ENCODE results near the gene ATP8A1. TPM values are rescaled to one million over a fixed set of nuclear protein-coding genes. Genes with fewer than 3 reads are reported as not detected.

ATP8A1 gene
- polyA plus RNA-seq, 1 donor from 2014 or later = 45.8 TPM

- Histone ChIP-seq H3K27ac (ENCODE audit: low read length) (no peak overlapping the region), H3K9me3 (ENCODE audit: low read length) (no peaks in the 10 kb centered on the region)
These were observed 49.7 kb downstream of the ATP8A1 start for GRCh38 chr4:42607011-42607726.

GRCh38 chr4:42605264-42605663 lies 51.6 kb downstream of the ATP8A1 start:
- Histone ChIP-seq H4K20me1 (ENCODE audit: insufficient read depth) (no peaks in the 10 kb centered on the region), H3K36me3 (ENCODE audit: insufficient read depth, low read length) (no peaks in the 10 kb centered on the region), H3K27ac (ENCODE audit: low read length) (no peak overlapping the region), H3K9me2 (ENCODE audit: insufficient read depth, low read length) (no peaks in the 10 kb centered on the region), H3K9ac (ENCODE audit: low read length) (no peak overlapping the region), H3K9me3 (ENCODE audit: low read length) (no peaks in the 10 kb centered on the region), H3K4me3 (ENCODE audit: low read length) (no peak overlapping the region), H3K4me2 (ENCODE audit: low read length) (no peak overlapping the region), H3F3A (ENCODE audit: insufficient read depth, low read length, poor library complexity, severe bottlenecking) (no peaks in the 10 kb centered on the region), H3K79me2 (replicated peaks; ENCODE audit: insufficient read depth, low read length) (no peaks in the 10 kb centered on the region), H3K27me3 (ENCODE audit: insufficient read depth, low read depth, low read length) (no peaks in the 10 kb centered on the region), H2AFZ (ENCODE audit: low read depth, low read length) (no peak overlapping the region)
- TF ChIP-seq POLR2AphosphoS5 (IDR thresholded peaks at IDR 0.05) (no peak), EZH2 (IDR thresholded peaks at IDR 0.05; ENCODE audit: borderline replicate concordance, insufficient read depth, low read length, poor library complexity, severe bottlenecking) (no peak), MXI1 (conservative IDR thresholded peaks at IDR 0.05; ENCODE audit: poor library complexity, severe bottlenecking) (no peak), SMC3 (conservative IDR thresholded peaks at IDR 0.05; ENCODE audit: poor library complexity) (no peak), RAD21 (conservative IDR thresholded peaks at IDR 0.05) (no peak), TAF1 (IDR thresholded peaks at IDR 0.05; ENCODE audit: low read depth) (no peak)
- TF ChIP-seq, protein P1, sequence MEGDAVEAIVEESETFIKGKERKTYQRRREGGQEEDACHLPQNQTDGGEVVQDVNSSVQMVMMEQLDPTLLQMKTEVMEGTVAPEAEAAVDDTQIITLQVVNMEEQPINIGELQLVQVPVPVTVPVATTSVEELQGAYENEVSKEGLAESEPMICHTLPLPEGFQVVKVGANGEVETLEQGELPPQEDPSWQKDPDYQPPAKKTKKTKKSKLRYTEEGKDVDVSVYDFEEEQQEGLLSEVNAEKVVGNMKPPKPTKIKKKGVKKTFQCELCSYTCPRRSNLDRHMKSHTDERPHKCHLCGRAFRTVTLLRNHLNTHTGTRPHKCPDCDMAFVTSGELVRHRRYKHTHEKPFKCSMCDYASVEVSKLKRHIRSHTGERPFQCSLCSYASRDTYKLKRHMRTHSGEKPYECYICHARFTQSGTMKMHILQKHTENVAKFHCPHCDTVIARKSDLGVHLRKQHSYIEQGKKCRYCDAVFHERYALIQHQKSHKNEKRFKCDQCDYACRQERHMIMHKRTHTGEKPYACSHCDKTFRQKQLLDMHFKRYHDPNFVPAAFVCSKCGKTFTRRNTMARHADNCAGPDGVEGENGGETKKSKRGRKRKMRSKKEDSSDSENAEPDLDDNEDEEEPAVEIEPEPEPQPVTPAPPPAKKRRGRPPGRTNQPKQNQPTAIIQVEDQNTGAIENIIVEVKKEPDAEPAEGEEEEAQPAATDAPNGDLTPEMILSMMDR (IDR thresholded peaks at IDR 0.05; ENCODE audit: poor library complexity, severe bottlenecking) = no peak

More at GRCh38 chr4:42607011-42607726, 49.7 kb downstream of the ATP8A1 start:
- Histone ChIP-seq H3K36me3 (ENCODE audit: insufficient read depth, low read length) (no peaks in the 10 kb centered on the region), H3F3A (ENCODE audit: insufficient read depth, low read length, poor library complexity, severe bottlenecking) (no peaks in the 10 kb centered on the region), H3K4me3 (ENCODE audit: low read length) (no peak overlapping the region), H3K4me2 (ENCODE audit: low read length) (no peak overlapping the region), H2AFZ (ENCODE audit: low read depth, low read length) (no peak overlapping the region), H3K27me3 (ENCODE audit: insufficient read depth, low read depth, low read length) (no peaks in the 10 kb centered on the region), H3K9me2 (ENCODE audit: insufficient read depth, low read length) (no peaks in the 10 kb centered on the region), H3K79me2 (replicated peaks; ENCODE audit: insufficient read depth, low read length) (no peaks in the 10 kb centered on the region), H4K20me1 (ENCODE audit: insufficient read depth) (no peaks in the 10 kb centered on the region), H3K9ac (ENCODE audit: low read length) (no peak overlapping the region)
- TF ChIP-seq, protein P1 (IDR thresholded peaks at IDR 0.05; ENCODE audit: poor library complexity, severe bottlenecking) = no peak
- no peak for TF ChIP-seq EP300 (conservative IDR thresholded peaks at IDR 0.05; ENCODE audit: poor library complexity, severe bottlenecking)
- TF ChIP-seq TAF1 (IDR thresholded peaks at IDR 0.05; ENCODE audit: low read depth) = no peak
- no peak for TF ChIP-seq REST (IDR thresholded peaks at IDR 0.05; ENCODE audit: borderline replicate concordance)
- no peak for TF ChIP-seq POLR2AphosphoS5 (IDR thresholded peaks at IDR 0.05)
- no peak for TF ChIP-seq EZH2 (IDR thresholded peaks at IDR 0.05; ENCODE audit: borderline replicate concordance, insufficient read depth, low read length, poor library complexity, severe bottlenecking)
- TF ChIP-seq MXI1 (conservative IDR thresholded peaks at IDR 0.05; ENCODE audit: poor library complexity, severe bottlenecking) = no peak
- TF ChIP-seq RAD21 (conservative IDR thresholded peaks at IDR 0.05) = no peak
- no peak for TF ChIP-seq SMC3 (conservative IDR thresholded peaks at IDR 0.05; ENCODE audit: poor library complexity)
